ENCODE results near the gene CNNM1. TPM values are rescaled to one million over a fixed set of nuclear protein-coding genes. Genes with fewer than 3 reads are reported as not detected.

CNNM1 gene
- total RNA-seq, 1 donor from 2014 or later = 0.16 TPM

GRCh38 chr10:99396471-99396870 is 67.3 kb downstream of the CNNM1 start:
- DNase-seq (ENCODE audit: missing footprints) = no peak
- intact Hi-C loops (cut with DNase I) = no loop called here
- no peak for ATAC-seq

GRCh38 chr10:99399664-99400063 is 70.5 kb downstream of the CNNM1 start:
- DNase-seq (ENCODE audit: missing footprints) (no peak), ATAC-seq (no peak)
- intact Hi-C loops (cut with DNase I) = no loop called here

- no peak for ATAC-seq
- intact Hi-C loops (cut with DNase I) = no loop called here
- DNase-seq (ENCODE audit: missing footprints) = no peak
Measured at GRCh38 chr10:99403674-99404073, 74.5 kb downstream of the CNNM1 start.

- ATAC-seq = no peak
- intact Hi-C loops (cut with DNase I) = no loop called here
Measured at GRCh38 chr10:99406149-99406548, 77.0 kb downstream of the CNNM1 start.

GRCh38 chr10:99410146-99410545 is 81.0 kb downstream of the CNNM1 start:
- intact Hi-C loops (cut with DNase I) = no loop called here
- no peak for DNase-seq (ENCODE audit: missing footprints)
- ATAC-seq = no peak

More at GRCh38 chr10:99406149-99406548, 77.0 kb downstream of the CNNM1 start:
- DNase-seq (ENCODE audit: missing footprints) = no peak

GRCh38 chr10:99410876-99411275 is 81.7 kb downstream of the CNNM1 start:
- DNase-seq (ENCODE audit: missing footprints) (no peak), ATAC-seq (peak; percentile 28)
- intact Hi-C loops (cut with DNase I) = no loop called here

- ATAC-seq (no peak), DNase-seq (ENCODE audit: missing footprints) (no peak)
- intact Hi-C loops (cut with DNase I) = no loop called here
Measured at GRCh38 chr10:99411546-99411945, 82.4 kb downstream of the CNNM1 start.

- ATAC-seq (peak; percentile 75), DNase-seq (ENCODE audit: missing footprints) (no peak)
- intact Hi-C loops (cut with DNase I) = no loop called here
Measured at GRCh38 chr10:99412099-99412498, 82.9 kb downstream of the CNNM1 start.

- intact Hi-C loops (cut with DNase I) = no loop called here
- DNase-seq (ENCODE audit: missing footprints) (peak; percentile 30), ATAC-seq (no peak)
Measured at GRCh38 chr10:99418910-99419624, 89.9 kb downstream of the CNNM1 start.

- DNase-seq (ENCODE audit: missing footprints) (no peak), ATAC-seq (no peak)
- intact Hi-C loops (cut with DNase I) = no loop called here
Measured at GRCh38 chr10:99419688-99420087, 90.5 kb downstream of the CNNM1 start.

- intact Hi-C loops (cut with DNase I) = no loop called here
- DNase-seq (ENCODE audit: missing footprints) (no peak), ATAC-seq (no peak)
Measured at GRCh38 chr10:99421233-99421739, 92.1 kb downstream of the CNNM1 start.

GRCh38 chr10:99422529-99423096 is 93.5 kb downstream of the CNNM1 start:
- intact Hi-C loops (cut with DNase I) = no loop called here
- DNase-seq (ENCODE audit: missing footprints) (no peak), ATAC-seq (no peak)

- DNase-seq (ENCODE audit: missing footprints) = no peak
- ATAC-seq = no peak
- intact Hi-C loops (cut with DNase I) = no loop called here
Measured at GRCh38 chr10:99424656-99425055, 95.5 kb downstream of the CNNM1 start.

- intact Hi-C loops (cut with DNase I) = no loop called here
- DNase-seq (ENCODE audit: missing footprints) (no peak), ATAC-seq (no peak)
Measured at GRCh38 chr10:99425204-99425603, 96.0 kb downstream of the CNNM1 start.

GRCh38 chr10:99426689-99427088 is 97.5 kb downstream of the CNNM1 start:
- DNase-seq (ENCODE audit: missing footprints) = no peak
- no peak for ATAC-seq
- intact Hi-C loops (cut with DNase I) = no loop called here

GRCh38 chr10:99427566-99428190 is 98.5 kb downstream of the CNNM1 start:
- ATAC-seq (no peak), DNase-seq (ENCODE audit: missing footprints) (peak; percentile 60)
- intact Hi-C loops (cut with DNase I) = no loop called here

GRCh38 chr10:99429517-99430095 is 100.5 kb downstream of the CNNM1 start:
- DNase-seq (ENCODE audit: missing footprints) (no peak), ATAC-seq (no peak)
- intact Hi-C loops (cut with DNase I) = loop anchor here (2.0 to 5.0 kb wide), 5 partner anchors 183 to 1162 kb away; partner anchors contain the start of genes COX15, CUTC, LOXL4 and SLC25A28

GRCh38 chr10:99430116-99430450 is 100.9 kb downstream of the CNNM1 start:
- DNase-seq (ENCODE audit: missing footprints) = no peak
- intact Hi-C loops (cut with DNase I) = loop anchor here (2.0 to 5.0 kb wide), 5 partner anchors 183 to 1163 kb away; partner anchors contain the start of genes COX15, CUTC, LOXL4 and SLC25A28

GRCh38 chr10:99430451-99431189 is 101.5 kb downstream of the CNNM1 start, which contains the start of gene GOT1:
GOT1 (minus strand) TSS chr10:99430624; CDS start chr10:99430565, 59 bp downstream.
- DNase-seq (ENCODE audit: missing footprints) (peak; percentile 94), ATAC-seq (peak; percentile 97)
- intact Hi-C loops (cut with DNase I) = loop anchor here (1.0 to 5.0 kb wide), 6 partner anchors 38 to 1163 kb away; partner anchors contain the start of genes COX15, CUTC, LOXL4 and SLC25A28

More at GRCh38 chr10:99430116-99430450, 100.9 kb downstream of the CNNM1 start:
- no peak for ATAC-seq
